ENCODE results near the gene HSD17B14. TPM values are rescaled to one million over a fixed set of nuclear protein-coding genes. Genes with fewer than 3 reads are reported as not detected.

The HSD17B14 gene
- total and polyA plus RNA-seq, 2 of the 8 experiments (the other 6 are each of a cell fraction or from before 2014, with no cell fraction given), result 8.4 to 25.5 TPM

- no peaks in the 10 kb centered on the region for H3K79me2 ChIP-seq (ENCODE audit: control insufficient read depth in 1 of 2, insufficient read depth in 2 of 2, low read length in 2 of 2)
- H2BK5ac ChIP-seq (ENCODE audit: low read depth, low read length), result no peak overlapping the region
- H4K8ac ChIP-seq (ENCODE audit: extremely low read depth, insufficient read depth, low read length), result no peak overlapping the region
- DNase-seq (ENCODE audit: low read depth in 1 of 2, low spot score in 2 of 2) (no peak), FAIRE-seq (no peak)
- TF ChIP-seq FOSL1 (IDR thresholded peaks at IDR 0.05; ENCODE audit: insufficient read depth, low read depth, low read length) (no peak), SP1 (IDR thresholded peaks at IDR 0.05; ENCODE audit: low read depth, low read length) (no peak), TAF7 (optimal IDR thresholded peaks at IDR 0.05; ENCODE audit: borderline replicate concordance, low read depth, low read length) (no peak), SP2 (IDR thresholded peaks at IDR 0.05; ENCODE audit: low read length) (no peak), HDAC6 (IDR thresholded peaks at IDR 0.05; ENCODE audit: low read depth, low read length) (no peak), BRCA1 (IDR thresholded peaks at IDR 0.05; ENCODE audit: low read depth, low read length) (no peak), RXRA (IDR thresholded peaks at IDR 0.05; ENCODE audit: insufficient read depth, low read depth, low read length) (no peak), SIX5 (IDR thresholded peaks at IDR 0.05; ENCODE audit: low read depth, low read length) (no peak), CBX8 (IDR thresholded peaks at IDR 0.05; ENCODE audit: borderline replicate concordance, low read depth, low read length) (no peak), SIRT6 (IDR thresholded peaks at IDR 0.05; ENCODE audit: low read length) (no peak), GABPA (IDR thresholded peaks at IDR 0.05; ENCODE audit: borderline replicate concordance, insufficient read depth, low read length) (no peak)
- TF ChIP-seq, protein P1, sequence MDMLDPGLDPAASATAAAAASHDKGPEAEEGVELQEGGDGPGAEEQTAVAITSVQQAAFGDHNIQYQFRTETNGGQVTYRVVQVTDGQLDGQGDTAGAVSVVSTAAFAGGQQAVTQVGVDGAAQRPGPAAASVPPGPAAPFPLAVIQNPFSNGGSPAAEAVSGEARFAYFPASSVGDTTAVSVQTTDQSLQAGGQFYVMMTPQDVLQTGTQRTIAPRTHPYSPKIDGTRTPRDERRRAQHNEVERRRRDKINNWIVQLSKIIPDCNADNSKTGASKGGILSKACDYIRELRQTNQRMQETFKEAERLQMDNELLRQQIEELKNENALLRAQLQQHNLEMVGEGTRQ (IDR thresholded peaks at IDR 0.05; ENCODE audit: low read length), result no peak
- peaks cover 0 to 16% (median 10%) of the 10 kb centered on the region in 4 experiments; a peak in 6 of 7 replicates for H3K4me1 ChIP-seq (replicated peaks in 1 of 4; ENCODE audit: control insufficient read depth in 3 of 4, insufficient read depth in 4 of 4, low read length in 3 of 4)
- H4K91ac ChIP-seq (replicated peaks; ENCODE audit: insufficient read length, low read length), result no peak overlapping the region
- no peak overlapping the region for H3K14ac ChIP-seq (ENCODE audit: insufficient read length)
- H2BK15ac ChIP-seq (ENCODE audit: low read length), result peak overlapping the region; percentile 81; the same call in 1 of the 2 replicates
- H4K20me1 ChIP-seq (replicated peaks in 1 of 2; ENCODE audit: control insufficient read depth in 1 of 2, insufficient read depth in 2 of 2, low read length in 2 of 2), result no peaks in the 10 kb centered on the region
- H2BK120ac ChIP-seq (replicated peaks; ENCODE audit: low read depth, low read length), result no peak overlapping the region
- no peaks in the 10 kb centered on the region for H3K79me1 ChIP-seq (ENCODE audit: low read depth, low read length)
- no peak overlapping the region for H3K9ac ChIP-seq (replicated peaks in 1 of 4; ENCODE audit: extremely low read depth in 1 of 4, low read depth in 3 of 4, low read length in 3 of 4)
- H2AK5ac ChIP-seq (ENCODE audit: low read depth, low read length), result peak overlapping the region; percentile 19; the same call in 1 of the 2 replicates
- H2BK12ac ChIP-seq (ENCODE audit: low read depth, low read length), result peak overlapping the region; percentile 39; the same call in 1 of the 2 replicates
- POLR2A ChIA-PET (ENCODE audit: partially characterized antibody), result interaction anchor here (0.8 to 2.8 kb wide), 10 partner anchors 8 to 181 kb away, joined by 3 to 13 read pairs (median 4); partner anchors contain the start of genes BCAT2, CA11, FTL and FUT2
- no peak overlapping the region for H2AFZ ChIP-seq (ENCODE audit: low read length)
- no peaks in the 10 kb centered on the region for H3K23me2 ChIP-seq (ENCODE audit: low read depth, low read length)
- no peaks in the 10 kb centered on the region for H3K27me3 ChIP-seq (replicated peaks in 1 of 4; ENCODE audit: control insufficient read depth in 3 of 4, extremely low read depth in 1 of 4, insufficient read depth in 3 of 4, low read length in 3 of 4)
- no peak overlapping the region for H3K4me3 ChIP-seq (ENCODE audit: extremely low read depth in 1 of 4, insufficient read depth in 2 of 4, low read depth in 3 of 4, low read length in 4 of 4)
- H3K23ac ChIP-seq (ENCODE audit: insufficient read length), result no peak overlapping the region
- WGBS, 2 experiments (ENCODE audit: extremely low coverage in 1 of 2, insufficient coverage in 1 of 2, insufficient read length in 1 of 2, insufficient replicate concordance in 2 of 2, low coverage in 1 of 2, low lambda C conversion rate in 2 of 2, missing lambda C conversion rate in 1 of 2), result 94% methylated on average over 19 of the region's 20 CpGs; no CpG with 5 or more reads in 1 of the 2 experiments
- no peak overlapping the region for H3K4me2 ChIP-seq (ENCODE audit: insufficient read depth in 1 of 2, low read depth in 2 of 2, low read length in 2 of 2)
- no peak overlapping the region for H2BK20ac ChIP-seq (ENCODE audit: low read length)
- no peaks in the 10 kb centered on the region for H3K9me3 ChIP-seq (ENCODE audit: insufficient read depth in 2 of 2, low read depth in 1 of 2, low read length in 1 of 2)
- CTCF ChIA-PET (ENCODE audit: partially characterized antibody), result interaction anchor here (0.5 to 17.5 kb wide), 15 partner anchors 8 to 1197 kb away, joined by 3 to 285 read pairs (median 5); partner anchors contain the start of genes BCAT2 and HSD17B14
- no peaks in the 10 kb centered on the region for H3K36me3 ChIP-seq (ENCODE audit: control insufficient read depth in 2 of 4, insufficient read depth in 4 of 4, low read length in 3 of 4)
- H4K5ac ChIP-seq (ENCODE audit: insufficient read length, low read depth, low read length), result no peak overlapping the region
- no peak overlapping the region for H3K18ac ChIP-seq (ENCODE audit: extremely low read depth, low read length)
- H3K27ac ChIP-seq (ENCODE audit: low read depth, low read length), result no peak overlapping the region
- no peak overlapping the region for H3K56ac ChIP-seq (replicated peaks; ENCODE audit: insufficient read length, low read depth, low read length)
- H3K4ac ChIP-seq (replicated peaks; ENCODE audit: insufficient read length, low read depth, low read length), result no peak overlapping the region
These were observed 39.8 kb downstream of the HSD17B14 start for GRCh38 chr19:48796298-48797083.

Data from H1 (cell line).